OCI-LY7 (cell line): ENCODE results near the gene SULF2. TPM values are rescaled to one million over a fixed set of nuclear protein-coding genes. Genes with fewer than 3 reads are reported as not detected.

Source experiments
- BruUV-seq: library from RNA; stranded (reverse); fragments of 400-500 nt; replicated peaks from 2 replicates; lab custom pipeline; 2021; lab: Mats Ljungman, UMichigan
- CTCF ChIA-PET: fragments of 300-600 bp; sonication (Branson Sonifier 250); formaldehyde crosslinking; loops from one replicate; lab custom pipeline; 2022; ENCODE audit warnings: antibody characterized with exemption; ENCODE audit not compliant: unreplicated experiment; lab: Charles Lee
- POLR2A ChIA-PET: fragments of 300-600 bp; sonication (Branson Sonifier 250); formaldehyde crosslinking; loops from one replicate; lab custom pipeline; 2022; ENCODE audit warnings: antibody characterized with exemption; lab: Charles Lee
- DNase-seq: peaks from one replicate; pipeline ENCODE4 v3.0.0-alpha.2; 2015; ENCODE audit warnings: low spot score
- H2AFZ ChIP-seq: fragments of 200-600 bp; sonication (generic), shearing (Covaris generic); 2 replicates; pipeline ENCODE4 v1.6.1; 2014; ENCODE audit warnings: mild to moderate bottlenecking, antibody characterized with exemption, low read length, moderate library complexity
- H3K27ac ChIP-seq: fragments of 200-600 bp; sonication (generic); 2 replicates; pipeline ENCODE4 v1.5.1; 2014; ENCODE audit warnings: mixed run types, low read depth, mild to moderate bottlenecking, moderate library complexity, low read length, inconsistent platforms; ENCODE audit not compliant: poor library complexity, severe bottlenecking
- H3K36me3 ChIP-seq: fragments of 200-600 bp; sonication (generic); 2 replicates; pipeline ENCODE4 v1.6.1; 2014; ENCODE audit warnings: mild to moderate bottlenecking, antibody characterized with exemption, low read length, moderate library complexity, mixed read lengths; ENCODE audit not compliant: insufficient read depth
- H3K4me1 ChIP-seq: fragments of 200-600 bp; sonication (generic); 2 replicates; pipeline ENCODE4 v1.5.1; 2014; ENCODE audit warnings: mild to moderate bottlenecking, low read length; ENCODE audit not compliant: insufficient read depth, poor library complexity, severe bottlenecking
- H3K4me2 ChIP-seq: fragments of 200-600 bp; sonication (generic); 2 replicates; pipeline ENCODE4 v1.6.1; 2014; ENCODE audit warnings: mild to moderate bottlenecking, low read length
- H3K4me3 ChIP-seq: fragments of 200-600 bp; sonication (generic); 2 replicates; pipeline ENCODE4 v1.5.1; 2014; ENCODE audit warnings: mild to moderate bottlenecking, low read depth, low read length; ENCODE audit not compliant: poor library complexity, severe bottlenecking
- H3K79me2 ChIP-seq: fragments of 200-600 bp; sonication (generic); 2 replicates; pipeline ENCODE4 v1.6.1; 2016; ENCODE audit warnings: low read depth, mild to moderate bottlenecking, low read length, moderate library complexity, mixed read lengths; ENCODE audit not compliant: insufficient read depth
- H3K9me2 ChIP-seq: fragments of 200-600 bp; sonication (generic); 2 replicates; pipeline ENCODE4 v1.6.1; 2016; ENCODE audit warnings: mild to moderate bottlenecking, low read length, mixed read lengths; ENCODE audit not compliant: insufficient read depth
- H3K9me3 ChIP-seq: fragments of 200-600 bp; sonication (generic); 2 replicates; pipeline ENCODE4 v1.6.1; 2014; ENCODE audit warnings: mild to moderate bottlenecking, mixed run types, low read length, mixed read lengths
- H4K20me1 ChIP-seq: fragments of 200-600 bp; sonication (generic); 2 replicates; pipeline ENCODE4 v1.6.1; 2014; ENCODE audit warnings: mild to moderate bottlenecking, antibody characterized with exemption, low read length, moderate library complexity, mixed read lengths; ENCODE audit not compliant: insufficient read depth
- CTCF ChIP-seq: fragments of 200-600 bp; sonication (generic); conservative IDR thresholded peaks from 2 replicates; pipeline ENCODE4 v1.5.1; 2014; ENCODE audit warnings: mild to moderate bottlenecking, antibody characterized with exemption, low read length, moderate library complexity, mixed read lengths
- EZH2phosphoT487 ChIP-seq: fragments of 200-600 bp; sonication (generic); IDR thresholded peaks from 2 replicates; pipeline ENCODE4 v1.6.1; 2018; ENCODE audit warnings: low read depth, borderline replicate concordance, mild to moderate bottlenecking, mixed run types, antibody characterized with exemption, low read length, moderate library complexity, mixed read lengths
- intact Hi-C: fragments of 100-400 bp; cut with micrococcal nuclease; formaldehyde crosslinking; loops from one replicate; pipeline ENCODE4 v1.10.0; 2022; ENCODE audit not compliant: unreplicated experiment
- total RNA-seq, 2 experiments: library from RNA; depleted of rRNA in 1 of 2; stranded (reverse); fragments of >200 nt in 1 of 2; shearing (Covaris generic) in 1 of 2; gene quantifications; 2 replicates each; pipeline ENCODE4 v1.2.3, GENCODE V29; 2014 to 2022

The SULF2 gene
- total RNA-seq, 2 experiments from 2014 or later, result 0.03 to 0.51 TPM

- Histone ChIP-seq H2AFZ (no peak overlapping the region), H3K36me3 (no peaks in the 10 kb centered on the region), H3K4me2 (no peak overlapping the region), H4K20me1 (no peaks in the 10 kb centered on the region), H3K27ac (no peak overlapping the region), H3K4me3 (no peak overlapping the region), H3K4me1 (no peaks in the 10 kb centered on the region), H3K79me2 (no peaks in the 10 kb centered on the region), H3K9me2 (no peaks in the 10 kb centered on the region), H3K9me3 (no peaks in the 10 kb centered on the region)
- ChIA-PET CTCF (no interaction called here), POLR2A (interaction anchor here (0.7 kb wide), 1 partner anchor 220 kb away, joined by 3 read pairs; no protein-coding TSS in a partner anchor)
- TF ChIP-seq CTCF, result no peak
- TF ChIP-seq EZH2phosphoT487, result no peak
- DNase-seq, result no peak
- no TSS peak for BruUV-seq
- intact Hi-C loops, result no loop called here
These were observed 6.8 kb upstream of the SULF2 start for GRCh38 chr20:47792021-47792618.

GRCh38 chr20:47791084-47791599 lies 5.9 kb upstream of the SULF2 start:
- Histone ChIP-seq H3K4me2 (no peak overlapping the region), H4K20me1 (no peaks in the 10 kb centered on the region), H3K36me3 (no peaks in the 10 kb centered on the region), H3K27ac (no peak overlapping the region), H3K79me2 (no peaks in the 10 kb centered on the region), H3K4me3 (no peak overlapping the region), H2AFZ (no peak overlapping the region), H3K9me2 (no peaks in the 10 kb centered on the region), H3K9me3 (no peaks in the 10 kb centered on the region), H3K4me1 (no peaks in the 10 kb centered on the region)
- CTCF ChIA-PET, result no interaction called here
- TF ChIP-seq CTCF, result no peak
- TF ChIP-seq EZH2phosphoT487, result no peak
- intact Hi-C loops, result no loop called here
- POLR2A ChIA-PET, result no interaction called here
- DNase-seq, result no peak
- BruUV-seq, result no TSS peak

GRCh38 chr20:47790580-47790965 lies 5.3 kb upstream of the SULF2 start:
- POLR2A ChIA-PET, result no interaction called here
- no peaks in the 10 kb centered on the region for H3K36me3 ChIP-seq
- H3K9me3 ChIP-seq, result no peaks in the 10 kb centered on the region
- no peaks in the 10 kb centered on the region for H3K4me1 ChIP-seq
- no peak overlapping the region for H3K4me2 ChIP-seq
- BruUV-seq, result no TSS peak
- H3K4me3 ChIP-seq, result no peak overlapping the region
- intact Hi-C loops, result no loop called here
- H2AFZ ChIP-seq, result no peak overlapping the region
- TF ChIP-seq CTCF (no peak), EZH2phosphoT487 (no peak)
- H4K20me1 ChIP-seq, result no peaks in the 10 kb centered on the region
- no peak overlapping the region for H3K27ac ChIP-seq
- H3K9me2 ChIP-seq, result no peaks in the 10 kb centered on the region
- CTCF ChIA-PET, result no interaction called here
- no peak for DNase-seq
- no peaks in the 10 kb centered on the region for H3K79me2 ChIP-seq
